HG02840 (cell line): ENCODE measurements around the gene KCNMA1.

Experiments used
- ATAC-seq: cut with Tn5 transposase; IDR thresholded peaks from one replicate; pipeline ENCODE4 v1.9.1; 2021; ENCODE audit warnings: mild to moderate bottlenecking, moderate library complexity, moderate number of reproducible peaks; ENCODE audit not compliant: unreplicated experiment, low FRiP score

The KCNMA1 gene

GRCh38 chr10:76973091-76974016 lies 664.3 kb downstream of the KCNMA1 start:
- ATAC-seq: no peak

GRCh38 chr10:76972541-76972940 lies 665.1 kb downstream of the KCNMA1 start:
- no peak for ATAC-seq

- ATAC-seq: no peak
Observed at GRCh38 chr10:76971547-76972170, 665.9 kb downstream of the KCNMA1 start.

- no peak for ATAC-seq
Observed at GRCh38 chr10:76970711-76971519, 666.7 kb downstream of the KCNMA1 start.

GRCh38 chr10:76969366-76969948 lies 668.2 kb downstream of the KCNMA1 start:
- no peak for ATAC-seq

GRCh38 chr10:76968483-76968882 lies 669.1 kb downstream of the KCNMA1 start:
- ATAC-seq: no peak

- ATAC-seq: no peak
Observed at GRCh38 chr10:76962851-76963250, 674.8 kb downstream of the KCNMA1 start.

GRCh38 chr10:76961841-76962240 lies 675.8 kb downstream of the KCNMA1 start:
- ATAC-seq: no peak

GRCh38 chr10:76959111-76959510 lies 678.5 kb downstream of the KCNMA1 start:
- ATAC-seq: no peak

- ATAC-seq: no peak
Observed at GRCh38 chr10:76954838-76955237, 682.8 kb downstream of the KCNMA1 start.

- ATAC-seq: no peak
Observed at GRCh38 chr10:76950354-76950753, 687.3 kb downstream of the KCNMA1 start.

GRCh38 chr10:76946270-76946669 lies 691.3 kb downstream of the KCNMA1 start:
- no peak for ATAC-seq

- ATAC-seq: no peak
Observed at GRCh38 chr10:76945166-76945565, 692.4 kb downstream of the KCNMA1 start.

- ATAC-seq: no peak
Observed at GRCh38 chr10:76944640-76945039, 693.0 kb downstream of the KCNMA1 start.

GRCh38 chr10:76942628-76943416 lies 694.8 kb downstream of the KCNMA1 start:
- no peak for ATAC-seq

GRCh38 chr10:76939933-76940468 lies 697.6 kb downstream of the KCNMA1 start:
- ATAC-seq: no peak

- ATAC-seq: no peak
Observed at GRCh38 chr10:76937181-76937600, 700.4 kb downstream of the KCNMA1 start.

GRCh38 chr10:76935941-76936613 lies 701.5 kb downstream of the KCNMA1 start:
- ATAC-seq: no peak

GRCh38 chr10:76928565-76928964 lies 709.0 kb downstream of the KCNMA1 start:
- no peak for ATAC-seq
